Measurements from ENCODE around the gene SUPT5H.

- peak; percentile 31 for TF ChIP-seq CTCF (IDR thresholded peaks at IDR 0.05; ENCODE audit: low read depth, low read length)
- no peak for TF ChIP-seq EZH2phosphoT487 (IDR thresholded peaks at IDR 0.05; ENCODE audit: low read depth)
These were observed 31.3 kb upstream of the SUPT5H start for GRCh38 chr19:39413911-39414608.
